Hematopoietic multipotent progenitor cell treated with erythropoietin and hydrocortisone succinate and interleukin-3 and kit ligand, for 8 days (in vitro differentiated cells): ENCODE data around the gene PIWIL4.

Source experiments
- DNase-seq: peaks from one replicate; pipeline ENCODE4 v3.0.0-alpha.2; 2015

PIWIL4 gene

GRCh38 chr11:94666792-94667721 lies 99.9 kb downstream of the PIWIL4 start:
- no peak for DNase-seq

GRCh38 chr11:94668212-94668793 lies 101.1 kb downstream of the PIWIL4 start:
- DNase-seq = no peak

- no peak for DNase-seq
Observed at GRCh38 chr11:94669023-94669422, 101.9 kb downstream of the PIWIL4 start.
